GM19468 (cell line): ENCODE data around the gene EZH1.
A peak's percentile ranks its signal among the peaks of the same experiment; 100 is the strongest.

ENCODE experiments used
- ATAC-seq: cut with Tn5 transposase; IDR thresholded peaks from one replicate; pipeline ENCODE4 v1.9.1; 2021; ENCODE audit warnings: mild to moderate bottlenecking, moderate library complexity, moderate number of reproducible peaks; ENCODE audit not compliant: unreplicated experiment; ENCODE audit errors: extremely low read depth

The EZH1 gene

GRCh38 chr17:42744806-42745617, at the start of gene EZH1:
Gene EZH1 (minus strand): TSS chr17:42745040. CDS start chr17:42728941, 16,099 bp downstream.
- ATAC-seq: peak; percentile 32

DNA sequence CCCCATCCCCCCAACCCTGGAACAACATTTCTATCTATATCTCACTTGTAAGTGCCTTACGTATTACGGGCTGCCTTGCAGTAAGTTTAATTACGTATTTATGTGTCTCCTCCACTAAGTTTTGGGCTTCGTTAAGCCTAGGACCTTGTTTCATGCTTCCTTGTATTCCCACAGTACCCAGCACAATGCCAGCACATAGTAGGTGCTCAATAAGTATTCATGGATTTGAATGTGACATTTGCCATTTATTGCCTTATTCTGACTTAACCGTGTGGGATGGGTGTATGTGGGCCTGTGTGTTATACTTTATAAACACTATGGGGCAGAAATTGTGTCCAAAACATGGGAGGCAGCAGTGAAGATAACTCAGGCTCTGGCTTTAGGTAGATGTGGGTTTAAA, 47.7 kb upstream of the EZH1 start:
- no peak for ATAC-seq

DNA sequence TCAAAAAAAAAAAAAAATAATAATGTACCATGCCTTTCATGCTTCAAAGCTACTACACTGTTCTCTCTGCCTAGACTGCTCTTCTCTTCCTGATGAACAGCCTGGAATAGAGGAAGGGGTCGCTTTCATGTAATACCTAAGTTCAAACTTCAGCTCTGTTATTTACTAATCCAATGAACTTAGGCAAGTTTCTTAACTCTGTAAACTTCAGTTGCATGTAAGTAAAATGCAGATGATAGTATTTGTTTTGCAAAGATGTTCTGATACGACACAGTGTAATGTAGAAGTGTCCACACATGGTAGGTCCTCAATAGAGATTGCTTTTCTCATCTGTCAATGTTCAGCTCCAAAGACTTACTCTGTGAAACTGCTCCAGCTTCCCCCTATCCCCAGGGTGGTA, 47.1 kb upstream of the EZH1 start:
- ATAC-seq: no peak

DNA sequence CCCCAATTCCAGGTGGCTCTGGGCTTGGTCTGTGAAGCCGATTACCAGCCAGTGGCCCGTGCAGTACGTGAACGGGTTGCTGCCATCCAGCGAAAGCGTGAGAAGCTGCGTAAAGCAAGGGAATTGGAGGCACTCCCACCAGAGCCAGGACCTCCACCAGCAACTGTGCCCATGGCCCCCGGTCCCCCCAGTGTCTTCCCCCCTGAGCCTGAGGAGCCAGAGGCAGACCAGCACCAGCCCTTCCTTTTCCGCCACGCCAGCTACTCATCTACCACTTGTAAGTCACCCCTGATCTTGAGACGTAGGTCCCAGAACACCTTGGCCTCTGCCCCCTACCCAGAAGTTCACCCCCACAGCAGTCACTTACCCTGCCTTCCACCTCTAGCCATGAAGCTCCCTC, 42.4 kb upstream of the EZH1 start:
- no peak for ATAC-seq

DNA sequence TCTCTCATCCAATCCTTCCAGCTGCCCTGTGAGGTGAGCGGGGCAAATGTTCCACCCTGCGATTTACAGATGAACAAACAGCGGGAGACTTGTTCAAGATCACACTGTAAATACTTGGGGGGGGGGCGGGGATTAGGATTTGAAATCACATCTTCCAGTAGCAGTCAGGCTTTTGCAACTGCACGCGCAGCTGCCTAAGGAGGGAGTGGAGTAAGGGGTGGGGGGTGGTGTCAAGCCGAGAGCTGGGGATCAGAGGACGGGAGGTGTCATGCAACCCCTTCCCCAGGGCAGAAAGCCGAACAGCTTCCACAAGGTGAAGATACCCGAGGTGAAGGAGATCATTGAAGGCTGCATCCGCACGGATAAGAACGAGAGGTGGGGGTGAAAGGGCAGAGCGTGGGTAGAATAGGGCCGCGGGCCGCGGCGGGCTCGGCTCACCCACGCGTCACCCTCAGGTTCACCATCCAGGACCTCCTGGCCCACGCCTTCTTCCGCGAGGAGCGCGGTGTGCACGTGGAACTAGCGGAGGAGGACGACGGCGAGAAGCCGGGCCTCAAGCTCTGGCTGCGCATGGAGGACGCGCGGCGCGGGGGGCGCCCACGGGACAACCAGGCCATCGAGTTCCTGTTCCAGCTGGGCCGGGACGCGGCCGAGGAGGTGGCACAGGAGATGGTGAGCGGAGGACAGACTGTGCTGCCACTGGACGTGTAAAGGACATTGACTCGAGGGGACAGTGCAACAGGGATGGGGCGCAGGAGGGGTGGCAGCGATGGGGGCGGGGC, 40.2 kb upstream of the EZH1 start:
- ATAC-seq: no peak

- no peak for ATAC-seq
Observed at GRCh38 chr17:42784409-42784808, 39.6 kb upstream of the EZH1 start.

GRCh38 chr17:42783791-42784138, 38.9 kb upstream of the EZH1 start:
- no peak for ATAC-seq

DNA sequence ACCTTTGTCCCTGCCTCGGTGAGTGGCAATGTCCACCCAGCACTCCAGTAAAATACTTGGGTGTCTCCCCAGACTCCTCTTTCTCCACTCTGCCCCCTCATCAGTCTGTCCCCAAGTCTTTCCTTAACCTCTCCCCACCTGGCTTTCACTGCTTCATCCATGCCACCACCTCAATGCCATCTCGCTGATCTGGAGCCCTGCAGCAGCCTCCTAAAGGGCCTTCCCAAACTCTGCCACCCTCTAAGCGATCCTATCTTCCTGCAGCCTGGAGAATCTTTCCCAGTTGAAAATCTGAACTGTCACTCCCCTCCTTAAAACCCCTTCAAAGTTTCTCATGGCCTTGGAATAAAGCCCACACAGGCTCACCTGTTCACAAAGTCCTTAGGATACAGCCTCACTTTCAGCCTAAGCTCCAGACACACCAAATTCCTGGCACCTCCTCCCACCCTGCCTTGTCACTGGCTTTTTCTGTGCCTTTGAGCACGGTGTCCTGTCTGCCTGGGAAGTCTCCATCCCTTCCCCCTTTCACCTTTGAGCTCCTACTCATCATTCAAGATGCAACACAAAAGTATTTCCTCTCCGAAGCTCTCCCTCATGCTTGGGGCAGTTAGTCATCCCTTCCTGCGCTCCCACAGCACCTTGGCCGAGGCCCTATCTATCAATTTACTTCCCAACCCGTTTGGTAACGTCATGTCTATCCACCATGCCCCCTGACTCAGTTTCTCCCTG, 38.4 kb upstream of the EZH1 start:
- no peak for ATAC-seq

DNA sequence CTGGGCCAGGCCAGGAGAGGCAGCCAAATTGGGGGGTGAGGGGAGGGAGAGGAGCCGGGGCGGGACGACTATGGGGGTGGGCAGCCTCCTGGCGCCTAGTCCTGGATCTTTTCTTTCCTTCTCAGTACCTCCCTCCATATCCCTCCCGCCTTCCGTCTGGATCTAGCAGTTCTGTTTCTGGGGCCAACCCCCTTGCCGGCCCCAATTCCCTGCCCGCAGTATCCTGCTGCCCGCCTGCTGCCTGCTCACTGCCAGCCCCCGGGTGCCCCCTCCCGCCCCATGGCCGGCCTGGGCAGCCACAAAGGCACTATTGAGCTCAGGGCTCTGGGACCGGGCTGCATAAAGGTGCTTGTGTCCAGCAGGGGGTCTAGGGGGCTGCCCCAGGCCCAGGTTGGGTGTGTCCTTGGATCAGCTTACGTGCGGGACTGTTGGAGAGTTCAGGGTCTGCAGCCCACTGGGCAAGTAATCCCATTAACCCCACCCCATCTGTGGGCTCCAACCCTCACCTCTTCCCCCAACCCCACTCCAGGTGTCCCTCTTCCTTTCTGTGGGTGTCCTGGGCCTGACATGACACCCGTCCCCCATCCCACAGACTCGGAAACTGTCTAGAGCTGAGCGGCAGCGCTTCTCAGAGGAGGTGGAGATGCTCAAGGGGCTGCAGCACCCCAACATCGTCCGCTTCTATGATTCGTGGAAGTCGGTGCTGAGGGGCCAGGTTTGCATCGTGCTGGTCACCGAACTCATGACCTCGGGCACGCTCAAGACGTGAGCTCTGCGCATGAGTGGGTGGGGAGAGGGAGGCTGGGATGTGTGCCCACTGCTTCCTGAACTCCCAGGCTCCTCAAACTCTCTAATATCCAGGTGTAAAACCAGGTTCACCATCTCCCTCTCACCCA, 37.6 kb upstream of the EZH1 start:
- no peak for ATAC-seq

DNA sequence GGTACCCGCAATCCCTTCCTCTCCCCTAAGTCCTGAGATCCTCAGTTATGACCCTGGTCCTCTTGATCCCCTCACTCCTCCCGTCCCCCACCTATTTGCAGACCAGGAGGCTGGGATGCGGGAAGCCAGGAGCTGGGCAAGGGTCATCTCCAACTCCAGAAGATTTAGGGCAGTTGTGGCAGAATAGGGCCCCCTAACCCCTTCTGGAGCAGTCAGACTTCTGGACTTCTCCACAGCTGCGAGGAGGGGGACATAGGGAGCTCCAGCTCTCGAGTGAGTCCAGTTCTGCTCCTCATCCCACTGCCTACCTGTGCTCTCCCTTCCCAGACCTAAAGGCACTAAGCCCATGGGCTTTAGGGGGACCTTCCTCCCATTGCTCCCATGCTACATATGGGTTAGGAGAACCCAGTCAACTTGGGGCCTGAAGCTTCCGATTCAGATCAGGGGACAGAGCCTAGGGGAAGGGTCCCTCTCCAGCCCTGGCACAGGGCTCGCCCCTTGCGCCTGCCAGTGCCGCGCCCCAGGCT, 36.9 kb upstream of the EZH1 start:
- ATAC-seq: no peak

- no peak for ATAC-seq
Observed at GRCh38 chr17:42780851-42781638, 36.2 kb upstream of the EZH1 start.

DNA sequence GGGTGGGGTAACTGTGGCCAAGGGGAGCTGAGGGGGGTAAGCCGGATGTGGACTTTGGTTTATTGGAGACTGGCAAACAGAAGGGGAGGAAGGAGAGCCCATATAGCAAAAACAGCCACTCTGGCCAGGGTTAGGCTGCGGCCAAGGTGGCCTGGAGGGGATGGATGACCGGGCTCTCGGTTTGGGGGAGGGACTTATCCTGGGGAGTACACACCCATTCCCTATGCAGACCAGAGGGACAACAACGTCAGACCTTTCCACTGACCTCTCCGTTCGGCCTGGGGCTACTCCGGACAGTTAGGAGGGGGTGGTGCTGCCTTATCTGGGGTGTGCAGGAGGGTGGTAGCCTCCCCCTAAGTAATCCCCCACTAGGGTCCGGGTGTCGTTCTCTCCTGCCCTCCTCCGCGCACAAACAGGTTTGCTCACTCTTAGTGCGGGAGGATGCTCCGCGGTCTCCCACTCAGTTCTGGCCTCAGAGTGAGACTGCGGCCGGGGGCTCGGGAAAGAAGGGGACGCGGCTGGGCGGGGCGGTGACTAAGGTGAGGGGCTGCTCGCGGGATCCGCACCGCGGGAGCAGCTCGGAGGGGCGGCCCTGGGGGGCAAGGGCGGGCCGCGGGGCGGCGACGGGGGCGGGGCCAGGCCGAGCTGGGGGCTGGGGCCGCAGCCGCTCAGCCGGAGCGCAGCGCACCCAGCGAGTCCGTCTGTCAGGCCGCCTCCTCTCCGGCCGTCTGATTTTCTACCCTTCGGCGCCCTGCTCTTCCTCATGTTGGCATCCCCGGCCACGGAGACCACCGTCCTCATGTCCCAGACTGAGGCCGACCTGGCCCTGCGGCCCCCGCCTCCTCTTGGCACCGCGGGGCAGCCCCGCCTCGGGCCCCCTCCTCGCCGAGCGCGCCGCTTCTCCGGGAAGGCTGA, 35.4 kb upstream of the EZH1 start, which contains the start of gene WNK4:
Gene WNK4, plus strand, starts transcription at position 675 of the 915 bp plus-strand sequence. Its CDS starts 89 bp downstream, at position 764.
- no peak for ATAC-seq

- no peak for ATAC-seq
Observed at GRCh38 chr17:42779304-42779935, 34.6 kb upstream of the EZH1 start.

- no peak for ATAC-seq
Observed at GRCh38 chr17:42778570-42778969, 33.7 kb upstream of the EZH1 start.

GRCh38 chr17:42775534-42776098, 30.8 kb upstream of the EZH1 start:
- no peak for ATAC-seq

DNA sequence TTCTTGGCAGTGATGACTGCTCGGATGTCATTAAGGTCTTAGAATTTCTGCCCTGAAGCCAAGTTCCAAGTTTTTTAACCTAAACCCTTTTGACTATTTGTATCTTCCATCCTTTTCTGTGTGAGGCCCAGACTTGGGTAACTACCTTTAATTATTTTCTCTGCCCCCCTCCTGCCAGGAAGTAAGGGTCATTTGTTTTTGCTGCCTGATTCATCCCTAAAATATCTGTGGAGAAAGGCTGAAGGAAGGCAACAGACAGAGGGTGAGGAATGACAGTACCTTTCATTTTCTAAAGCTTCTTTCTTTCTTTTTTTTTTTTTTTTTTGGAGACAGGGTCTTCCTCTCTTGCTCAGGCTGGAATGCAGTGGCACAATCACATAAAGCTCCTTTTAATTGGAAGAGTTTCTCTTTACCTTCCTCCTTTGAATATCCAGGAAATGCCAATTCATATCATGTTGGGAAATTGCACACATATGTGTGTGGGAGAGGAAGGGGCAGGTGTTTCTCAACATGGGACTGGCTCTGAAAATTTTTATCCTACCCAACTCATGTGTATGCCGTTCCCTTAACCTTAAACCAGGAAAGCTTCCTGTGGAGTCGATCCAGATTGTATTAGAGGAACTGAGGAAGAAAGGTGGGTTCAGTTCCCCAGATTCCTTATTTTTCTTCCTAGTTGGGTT, 29.4 kb upstream of the EZH1 start:
- no peak for ATAC-seq
